UCSD-AML1 (cell line): ENCODE measurements around the gene SFT2D1.

Source experiments
- DNase-seq: peaks from one replicate; lab custom pipeline; 2025; ENCODE audit not compliant: unreplicated experiment; lab: John Stamatoyannopoulos, UW

Gene SFT2D1

DNA sequence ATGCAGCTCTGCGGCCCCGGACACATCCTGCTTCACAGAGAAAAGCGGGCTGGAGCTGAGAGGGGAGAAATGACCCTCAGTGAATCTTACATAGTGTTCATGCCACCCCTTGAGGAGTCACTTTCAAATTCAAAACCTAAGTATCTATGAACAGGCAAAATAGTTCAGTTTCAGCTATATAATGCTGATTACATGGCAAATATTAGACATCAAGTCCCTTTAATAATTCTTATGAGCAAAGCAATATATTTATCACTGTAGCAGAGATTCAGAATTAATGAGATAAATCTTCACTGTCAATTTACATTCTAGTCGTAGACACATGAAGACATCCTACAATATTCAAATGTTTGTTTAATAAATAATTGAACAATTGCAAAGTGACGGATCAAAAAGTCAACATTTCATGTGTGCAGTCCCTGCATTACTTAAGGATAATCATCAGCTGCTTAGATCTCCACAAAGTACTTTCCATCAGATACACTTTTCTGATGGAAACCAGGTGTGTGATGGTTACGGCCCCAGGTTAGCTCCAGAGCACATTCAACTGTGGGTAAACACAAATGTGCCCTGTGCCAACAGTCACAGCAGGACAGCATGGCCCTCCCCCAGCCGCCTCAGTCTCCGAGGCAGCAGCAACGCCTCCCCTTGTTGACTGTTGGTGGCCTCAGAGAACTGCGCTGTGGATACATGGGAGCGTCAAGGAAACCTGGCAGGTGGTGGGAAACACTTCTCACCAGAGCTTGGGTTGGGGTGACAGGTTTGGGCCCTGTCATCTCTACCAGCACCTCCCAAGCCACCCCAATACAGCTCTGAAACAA, 33.4 kb downstream of the SFT2D1 start:
- no peak for DNase-seq

DNA sequence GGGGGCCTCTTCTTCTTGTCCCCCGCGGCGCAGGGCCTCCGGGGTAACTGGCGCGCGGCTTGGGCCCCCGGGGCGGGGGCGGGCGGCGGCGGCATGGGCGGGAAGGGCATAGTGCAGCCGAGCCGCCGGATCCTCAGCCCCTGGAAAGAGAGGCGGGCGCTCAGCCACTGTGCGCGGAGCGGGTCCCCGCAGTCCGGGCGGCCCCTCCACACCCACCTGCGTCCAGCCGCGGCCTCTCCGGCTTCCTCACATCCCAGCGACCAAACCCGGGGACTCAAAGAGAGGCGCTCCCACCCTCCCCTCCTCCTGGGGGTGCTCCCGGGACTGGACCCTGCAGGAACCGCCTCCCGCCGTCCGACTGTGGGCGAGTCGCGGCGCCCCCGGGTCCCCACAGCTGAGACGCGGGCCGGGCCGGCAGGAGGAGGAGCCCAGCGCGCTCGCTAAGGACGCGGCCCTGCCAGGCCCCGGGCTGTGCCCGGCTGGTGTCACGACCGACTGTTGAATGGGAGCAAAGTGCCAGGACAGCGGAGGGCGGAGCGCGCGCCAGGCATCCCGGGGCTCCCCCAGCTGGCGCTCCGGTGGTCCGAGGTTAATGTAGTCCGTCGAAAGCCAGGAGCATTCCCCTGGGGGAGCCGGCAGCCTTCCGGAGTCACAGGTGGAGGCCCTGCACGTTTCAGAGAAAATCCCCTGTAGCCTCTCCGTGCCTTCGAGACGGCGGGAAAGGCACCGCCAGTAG, 34.1 kb downstream of the SFT2D1 start, which contains the start of gene PRR18:
PRR18 (minus strand) TSS at position 360 of the 736 bp plus-strand sequence; CDS start at position 110, 250 bp downstream.
- no peak for DNase-seq

DNA sequence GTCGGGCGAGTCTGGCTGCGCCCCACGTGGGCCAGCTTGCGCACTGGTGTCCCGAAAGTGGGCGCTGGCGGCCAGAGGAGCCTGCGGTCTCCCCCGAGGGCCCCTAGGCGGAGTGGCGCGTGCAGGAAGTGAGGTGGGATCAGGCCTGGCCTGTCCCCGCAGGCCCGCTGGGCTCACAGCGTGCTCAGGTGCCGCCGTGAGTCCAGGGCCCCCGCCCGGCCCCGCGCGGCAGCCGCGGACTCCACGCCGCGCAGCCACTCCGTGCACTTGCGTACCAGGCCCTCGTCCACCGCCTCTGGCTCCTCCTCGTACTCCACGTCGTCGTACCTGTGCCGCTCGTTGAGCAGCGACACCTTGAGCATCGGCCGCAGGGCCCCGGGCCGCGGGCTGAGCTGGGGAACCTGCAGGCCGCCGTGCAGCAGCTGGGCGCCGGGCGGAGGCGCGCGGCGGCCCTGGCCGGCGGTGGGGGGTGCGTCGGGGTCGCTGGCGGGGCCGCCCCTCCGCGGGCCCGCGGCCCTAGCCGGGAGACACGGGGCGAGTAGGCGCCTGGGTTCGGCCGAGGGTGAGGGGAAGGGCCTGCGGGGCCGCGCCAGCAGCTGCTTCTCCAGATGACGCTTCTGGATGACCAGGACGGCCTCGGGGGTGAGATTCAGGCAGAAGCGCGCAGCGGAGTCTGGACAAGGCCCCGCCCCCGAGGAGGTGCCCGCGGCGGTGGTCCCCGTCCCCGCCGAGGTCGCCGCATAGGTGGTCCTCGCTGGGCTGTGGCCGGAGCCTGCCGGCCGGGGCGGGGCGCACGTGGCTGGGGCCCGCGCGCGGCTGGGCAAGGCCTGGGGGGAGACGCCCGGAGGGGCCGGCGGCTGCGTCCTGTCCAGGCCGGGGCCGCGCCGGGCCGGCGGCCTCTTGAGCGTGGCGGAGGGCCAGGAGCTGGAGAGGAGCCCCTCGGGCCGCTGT, 35.0 kb downstream of the SFT2D1 start:
- no peak for DNase-seq

DNA sequence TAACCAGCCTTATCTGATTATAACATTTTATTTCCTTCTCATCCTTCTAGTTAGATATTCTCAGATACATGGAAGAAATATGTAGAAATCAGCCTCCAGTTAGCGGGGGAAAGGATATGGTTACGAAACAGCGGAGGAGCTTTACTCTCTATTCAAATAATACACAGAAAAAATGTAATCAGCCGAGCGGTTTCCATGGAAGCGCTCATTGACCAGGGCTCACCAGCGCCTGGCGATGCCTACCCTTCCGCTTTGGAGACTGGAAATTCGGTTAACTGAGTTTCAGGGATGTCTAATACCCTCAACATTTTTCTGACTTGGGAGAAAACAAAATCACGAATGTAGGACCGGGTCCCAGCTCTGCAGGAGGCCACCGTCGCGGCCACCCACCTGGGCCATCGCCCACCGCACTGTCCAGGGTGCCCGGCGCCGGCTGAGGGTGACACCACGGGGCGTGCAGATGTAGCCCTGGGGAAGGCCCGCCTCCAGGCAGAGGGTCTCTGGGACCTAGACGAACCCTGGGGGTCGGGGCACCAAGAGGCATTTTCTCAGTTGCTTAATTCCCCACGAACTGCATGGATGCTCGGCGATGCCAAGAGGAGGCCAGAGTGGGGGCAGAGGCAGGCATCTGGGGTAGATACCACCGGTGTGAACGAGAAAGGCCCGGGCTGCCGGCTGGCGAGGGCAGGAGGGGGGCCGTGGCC, 35.8 kb downstream of the SFT2D1 start:
- DNase-seq, result no peak

DNA sequence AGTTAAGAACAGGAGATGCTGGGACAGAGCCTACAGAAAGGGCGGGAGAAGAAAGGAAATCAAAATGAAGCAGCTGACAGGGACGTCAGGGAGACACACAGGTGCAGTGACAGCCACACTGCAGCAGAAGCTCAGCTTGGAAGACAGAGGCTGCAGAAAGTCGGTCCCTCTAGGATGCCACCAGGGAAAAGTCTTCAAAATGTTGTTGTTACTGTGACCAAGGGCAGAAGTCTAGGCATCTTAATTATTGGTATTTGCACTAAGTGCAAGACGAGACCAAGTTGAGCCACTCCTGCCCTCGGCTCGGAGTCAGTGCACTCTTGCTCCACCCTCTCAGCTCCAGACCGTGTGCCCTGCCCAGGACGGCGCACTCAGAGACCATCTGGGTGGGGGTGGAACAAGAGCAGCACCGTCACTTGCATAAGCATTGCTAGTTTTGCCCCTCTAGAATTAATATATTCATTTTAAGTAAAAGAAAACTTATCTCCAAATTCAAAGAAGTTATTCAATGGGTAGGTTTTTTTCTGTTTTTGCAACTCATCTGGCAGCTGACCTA, 36.7 kb downstream of the SFT2D1 start:
- no peak for DNase-seq

DNA sequence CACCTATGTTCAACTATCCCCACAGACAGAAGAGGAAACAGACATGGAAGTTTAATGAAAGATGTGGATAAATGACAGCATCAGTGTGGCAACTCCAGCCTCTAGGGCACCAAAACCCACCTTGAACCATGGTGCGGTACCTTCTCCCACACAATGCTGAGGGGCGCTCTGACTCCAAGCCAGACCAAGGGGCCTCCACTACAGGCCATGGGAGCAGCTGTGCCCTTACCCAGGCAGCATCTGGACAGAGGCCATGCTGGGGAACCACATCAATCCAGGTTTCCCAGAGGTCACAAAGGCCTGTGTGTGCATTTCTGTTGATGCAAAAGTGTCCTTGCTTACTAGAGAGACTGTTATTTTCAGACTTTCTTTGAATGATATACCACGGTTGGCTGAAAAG, 38.2 kb downstream of the SFT2D1 start:
- no peak for DNase-seq

DNA sequence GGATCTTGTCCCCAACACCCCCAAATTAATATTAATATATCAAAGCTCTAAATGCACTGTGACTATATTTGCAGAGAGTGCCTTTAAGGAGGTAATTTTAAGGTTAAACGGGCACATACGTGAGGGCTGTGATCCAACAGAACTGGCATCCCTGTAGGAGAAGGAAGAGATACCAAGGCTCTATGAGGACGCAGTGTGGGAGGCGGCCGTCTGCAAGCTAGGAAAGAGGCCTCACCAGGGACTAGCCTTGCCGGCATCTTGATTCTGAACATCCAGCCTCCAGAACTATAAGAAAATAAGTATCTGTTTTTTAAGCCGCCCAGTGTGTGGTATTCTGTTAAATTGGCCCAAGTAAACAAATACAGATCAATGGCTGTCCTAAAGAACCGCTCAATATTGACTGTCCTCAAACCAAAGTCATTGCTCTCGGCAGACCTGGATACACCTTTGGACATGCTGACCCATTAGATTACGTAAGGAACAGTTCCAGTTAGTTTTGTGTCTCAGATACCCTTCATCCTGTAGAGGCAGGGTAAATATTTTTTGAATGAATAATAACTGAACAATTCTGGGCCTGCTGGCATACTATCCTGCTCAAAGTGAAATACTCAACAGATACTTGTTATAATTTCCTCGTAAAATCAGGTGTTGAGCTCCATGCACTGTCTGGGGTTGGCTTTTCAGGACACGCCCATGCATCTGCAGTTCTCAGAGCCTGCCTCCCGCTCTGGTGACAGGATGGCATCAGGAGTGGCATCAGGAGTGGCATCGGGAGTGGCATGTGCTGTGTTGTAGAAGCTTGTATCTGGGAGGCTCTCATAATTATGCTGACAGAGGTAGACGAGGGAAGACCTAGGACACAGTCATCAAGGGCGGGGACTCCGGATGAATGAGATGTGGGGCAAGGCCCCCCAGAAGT, 40.5 kb downstream of the SFT2D1 start:
- DNase-seq, result no peak

DNA sequence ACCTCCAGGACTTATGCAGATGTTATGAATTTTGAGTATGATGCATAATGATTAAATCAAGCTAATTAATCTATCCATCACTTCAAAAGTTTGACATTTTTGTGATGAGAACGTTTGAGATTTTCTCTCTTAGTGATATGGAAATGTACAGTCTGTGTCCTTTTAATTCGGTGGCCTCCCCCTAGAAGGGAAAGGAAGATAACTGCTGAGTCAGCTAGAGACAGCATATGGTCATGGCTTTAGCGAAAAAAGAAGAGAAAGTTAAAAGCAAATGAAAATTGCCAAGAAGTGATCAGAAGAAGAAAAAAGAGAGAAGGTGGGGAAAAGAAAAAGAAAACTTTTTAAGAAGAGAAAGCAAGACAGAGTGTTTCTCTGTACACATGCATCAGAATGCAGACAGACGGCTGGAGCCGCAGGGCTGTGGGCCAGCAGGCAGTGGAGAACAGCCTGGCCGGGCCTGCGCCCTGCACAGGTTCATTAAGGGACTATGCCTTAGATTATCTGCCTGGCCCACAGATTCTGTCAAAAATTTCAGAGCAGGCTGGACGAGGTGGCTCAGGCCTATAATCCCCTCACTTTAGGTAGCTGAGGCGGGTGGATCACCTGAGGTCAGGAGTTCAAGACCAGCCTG, 41.9 kb downstream of the SFT2D1 start:
- DNase-seq, result no peak

DNA sequence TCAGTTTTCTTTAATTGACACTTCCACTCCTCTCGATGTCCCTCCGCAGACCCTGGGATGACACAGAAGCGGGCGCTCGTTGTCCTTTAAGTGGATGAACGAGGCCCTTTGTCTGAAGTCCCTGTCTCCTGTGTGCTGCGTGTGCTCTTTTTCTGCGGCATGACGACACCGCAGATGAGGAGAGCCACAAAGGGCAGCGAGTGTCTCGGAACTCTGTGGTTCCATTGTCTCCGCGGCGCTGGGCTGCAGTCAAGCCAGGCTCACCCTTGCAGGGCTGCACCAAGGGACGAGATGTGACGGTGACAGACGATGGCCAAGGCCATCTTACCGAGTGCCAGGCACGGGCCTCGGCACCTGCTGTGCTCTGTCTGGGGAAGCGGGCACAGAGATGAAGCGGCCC, 44.7 kb downstream of the SFT2D1 start:
- DNase-seq, result no peak

DNA sequence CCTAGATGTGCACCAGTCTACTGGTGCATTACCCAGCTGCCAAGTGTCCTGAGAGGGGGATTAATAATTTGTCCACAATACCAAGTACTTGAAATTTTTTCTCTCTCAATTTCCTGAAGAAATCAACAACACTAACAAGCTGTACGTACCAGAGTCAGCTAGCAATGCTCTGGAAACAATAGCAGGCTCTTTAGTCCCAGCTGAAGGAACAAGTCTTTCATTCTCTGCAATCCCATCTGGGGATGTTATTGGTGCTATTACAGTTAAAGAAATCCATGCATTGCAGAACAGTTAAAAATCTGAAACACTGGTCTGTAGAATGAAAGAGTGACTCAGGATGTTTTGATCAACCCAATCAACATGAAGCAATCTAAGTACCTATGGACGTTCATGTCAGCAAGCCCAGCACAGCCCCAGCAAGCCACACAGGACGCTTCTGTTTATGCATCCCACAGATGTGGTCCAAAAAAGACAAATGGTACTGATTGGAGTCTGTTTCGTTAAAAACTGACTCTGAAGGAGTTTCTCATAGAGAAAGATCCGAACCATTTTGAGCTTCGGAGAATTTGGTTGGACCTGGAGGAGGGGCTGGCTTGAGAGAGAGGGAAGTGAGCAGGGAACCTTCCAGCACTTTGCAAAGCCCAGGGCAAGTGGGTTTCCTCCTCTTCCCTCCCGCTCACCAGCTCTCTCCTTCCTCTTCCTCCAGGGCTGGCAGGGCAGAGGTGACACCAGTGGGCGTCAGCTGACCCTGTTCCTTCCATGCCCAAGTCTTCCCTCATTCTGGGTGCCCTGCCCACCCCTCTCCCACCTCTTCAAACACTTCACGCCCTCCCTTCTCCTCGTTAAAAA, 46.1 kb downstream of the SFT2D1 start:
- DNase-seq, result no peak

DNA sequence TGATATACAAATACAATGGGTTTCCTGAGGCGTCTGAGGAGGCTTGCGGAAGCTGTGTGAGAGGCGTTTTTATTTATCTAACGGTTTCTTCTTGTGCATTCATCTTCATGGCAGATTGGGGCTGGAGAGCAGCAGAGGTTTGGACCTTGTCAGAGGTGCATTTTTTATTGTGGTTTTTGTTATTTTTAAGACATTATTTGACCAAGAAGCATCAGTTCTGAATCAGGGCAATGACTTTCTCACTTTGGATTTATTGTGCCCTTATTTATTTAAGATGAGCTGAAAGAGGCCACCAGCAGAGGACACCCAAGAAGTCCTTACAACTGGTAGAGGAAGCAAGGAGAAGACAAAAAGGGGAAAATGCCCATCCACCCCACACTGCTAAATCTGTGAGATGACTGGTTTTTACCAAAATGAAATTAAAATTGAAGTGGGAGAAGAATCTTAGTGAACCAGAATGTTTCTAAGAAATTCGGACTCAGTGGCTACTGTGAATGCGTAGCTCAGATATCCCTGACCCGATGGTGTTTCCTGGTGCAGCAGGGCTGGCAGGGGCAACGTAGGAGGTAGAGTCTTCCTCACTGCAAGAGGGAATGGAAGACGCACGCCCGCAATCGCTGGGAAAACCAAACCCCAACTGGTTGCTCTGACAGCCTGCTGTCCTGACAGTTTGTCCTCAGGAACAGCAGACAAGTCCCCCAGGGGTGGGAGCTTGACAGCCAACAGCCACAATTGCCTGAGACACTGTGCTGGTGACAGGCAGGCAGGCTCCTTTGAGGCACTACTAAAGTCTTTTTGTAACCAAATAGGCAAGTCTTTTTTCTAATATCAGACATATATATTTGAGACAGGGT, 48.4 kb downstream of the SFT2D1 start:
- DNase-seq, result no peak

DNA sequence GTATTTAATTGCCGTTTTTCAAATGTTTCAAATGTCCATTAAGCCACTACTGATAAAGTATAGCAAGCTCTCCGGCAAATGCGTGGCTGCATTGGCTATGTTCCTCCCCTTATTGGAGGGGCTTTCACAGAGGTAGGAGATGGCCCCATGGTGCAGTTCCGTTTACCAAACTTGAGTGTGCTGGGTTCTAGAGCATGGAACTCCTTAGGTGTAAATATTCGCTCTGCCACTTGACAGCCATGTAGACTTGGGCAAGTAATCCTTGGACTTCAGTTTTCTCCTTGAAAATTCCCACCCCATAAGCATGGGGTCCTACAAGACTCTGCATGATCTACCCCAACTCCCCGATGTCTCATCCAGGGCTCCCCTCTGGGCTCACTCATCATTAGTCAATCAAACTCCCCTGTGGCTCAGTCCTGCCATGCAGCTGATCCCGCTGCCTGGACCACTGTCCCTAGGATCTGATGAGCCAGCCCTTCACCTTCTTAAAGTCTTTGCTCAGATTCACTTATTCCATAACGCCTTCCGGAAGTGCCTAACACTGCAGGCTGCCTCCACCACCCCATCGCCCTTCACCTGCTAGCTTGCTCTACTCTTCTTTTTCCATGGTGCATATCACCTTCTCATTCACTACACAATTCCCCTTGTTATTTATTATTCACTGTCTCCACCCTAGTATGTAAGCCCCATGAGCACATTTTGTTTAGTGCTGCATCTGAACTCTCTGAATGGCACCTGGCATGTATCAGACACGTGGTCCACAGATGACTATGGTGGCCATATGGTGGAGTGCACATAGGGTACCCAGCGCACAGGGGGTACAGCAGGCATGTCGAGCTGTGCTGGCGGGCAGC, 52.9 kb downstream of the SFT2D1 start:
- no peak for DNase-seq

DNA sequence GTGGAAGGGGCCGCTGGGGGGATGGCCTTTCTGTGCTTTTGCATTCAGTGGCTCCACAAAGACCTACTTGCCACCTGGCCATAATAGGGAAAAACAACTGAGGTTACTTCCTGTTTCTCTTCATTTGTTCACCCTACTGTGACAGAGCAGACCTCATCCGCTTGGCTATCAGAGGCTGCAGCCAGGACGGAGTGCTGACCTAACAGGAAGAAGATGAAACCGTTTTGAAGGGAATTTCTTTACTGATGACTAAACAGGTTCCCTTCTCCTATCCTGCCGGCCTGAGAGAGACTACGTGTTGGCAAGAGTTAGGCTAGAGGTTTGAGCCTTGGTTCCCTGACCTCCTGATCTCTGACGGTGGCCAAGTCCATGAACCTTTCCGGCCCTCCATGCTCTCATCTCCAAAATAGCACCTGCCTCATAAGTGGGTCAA, 55.5 kb downstream of the SFT2D1 start:
- no peak for DNase-seq

DNA sequence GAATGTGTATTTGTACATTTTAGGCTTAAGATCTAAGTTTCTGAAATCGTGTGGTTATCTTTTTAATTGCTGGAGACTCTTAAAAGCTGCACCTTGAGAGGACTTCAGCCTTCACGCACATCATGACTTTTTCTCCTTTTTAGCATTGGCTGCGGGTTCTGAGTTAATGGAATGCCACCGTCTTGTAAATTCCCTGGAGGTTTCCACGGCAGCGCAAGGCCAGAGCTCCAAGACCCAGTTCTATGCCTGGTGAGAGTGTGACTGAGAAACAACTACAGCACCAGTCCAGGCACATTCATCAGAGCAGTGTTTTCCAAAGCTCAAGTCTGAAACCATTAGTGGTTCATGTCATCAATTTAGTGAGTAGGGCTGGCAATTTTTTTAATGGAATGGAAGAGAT, 57.1 kb downstream of the SFT2D1 start:
- no peak for DNase-seq

DNA sequence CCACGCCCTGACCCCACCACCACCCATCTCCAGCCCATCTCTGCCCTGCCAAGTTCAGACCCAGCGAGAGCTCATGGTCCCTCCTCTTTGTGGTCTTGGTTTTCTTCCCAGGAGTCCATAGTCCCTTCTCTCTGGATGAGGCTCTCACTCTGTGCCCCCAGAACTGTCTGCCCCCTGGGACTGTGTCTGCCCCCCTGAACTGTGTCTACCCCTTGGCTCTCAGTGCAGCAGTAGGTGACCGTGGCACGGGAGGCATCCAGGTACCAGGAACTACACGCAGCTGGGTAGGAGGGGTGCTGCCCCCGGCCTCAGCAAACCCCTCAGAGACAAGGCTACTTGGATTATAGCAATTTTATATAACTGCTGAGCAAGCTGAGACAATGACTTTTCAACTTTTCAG, 57.7 kb downstream of the SFT2D1 start:
- DNase-seq, result no peak
